Motor neuron (in vitro differentiated cells): ENCODE data around the gene CLEC16A. TPM values are rescaled to one million over a fixed set of nuclear protein-coding genes. Genes with fewer than 3 reads are reported as not detected.

Experiments used
- ATAC-seq, 8 experiments: fragments of 200-7000 bp; cut with Tn5 transposase; replicated peaks in 6 of 8; 2 replicates each; pipeline ENCODE4 v1.8.0; 2021; ENCODE audit warnings: mild to moderate bottlenecking in 8 of 8, moderate library complexity in 8 of 8
- H3K27ac ChIP-seq, 2 donors: fragments of 250-450 bp; sonication (Bioruptor Pico); 2 replicates each; pipeline ENCODE4 v1.9.0; 2021; ENCODE audit warnings: antibody characterized with exemption in 2 of 2, mild to moderate bottlenecking in 2 of 2, moderate library complexity in 1 of 2
- H3K4me1 ChIP-seq, 2 donors: fragments of 250-450 bp; sonication (Bioruptor Pico); replicated peaks in 1 of 2; 2 replicates each; pipeline ENCODE4 v1.6.1; 2021; ENCODE audit warnings: antibody characterized with exemption in 2 of 2, mild to moderate bottlenecking in 2 of 2, moderate library complexity in 1 of 2
- H3K4me3 ChIP-seq, 5 donors: fragments of 250-450 bp; sonication (Bioruptor Pico); 2 replicates each; pipeline ENCODE4 v1.9.0; 2021; ENCODE audit warnings: antibody characterized with exemption in 5 of 5, mild to moderate bottlenecking in 5 of 5, moderate library complexity in 4 of 5
- WGBS, 10 experiments: fragments of 450-650 bp; shearing (Covaris generic); methylation state at CpG; one replicate each; pipeline ENCODE4 v1.0.0; 2022; 5-methylcytosine and 5-hydroxymethylcytosine counted together
- in situ Hi-C, 9 experiments: fragments of 400-800 bp; cut with MboI; loops; one replicate each; pipeline ENCODE4 v1.15.0; 2021; ENCODE audit warnings: low sequenced_read_pairs in 9 of 9, low pct_unique_long_range_greater_than_20kb in 2 of 9; ENCODE audit not compliant: unreplicated experiment in 9 of 9
- total RNA-seq, 8 experiments: library from RNA; unstranded; fragments of 300-600 nt; gene quantifications; 2 replicates each; pipeline versions ENCODE4 v1.2.3 to v1.2.4, GENCODE V29; 2022

Gene CLEC16A
- total RNA-seq, 8 experiments from 2014 or later, result 13.4 to 75.0 (median 17.2) TPM

DNA sequence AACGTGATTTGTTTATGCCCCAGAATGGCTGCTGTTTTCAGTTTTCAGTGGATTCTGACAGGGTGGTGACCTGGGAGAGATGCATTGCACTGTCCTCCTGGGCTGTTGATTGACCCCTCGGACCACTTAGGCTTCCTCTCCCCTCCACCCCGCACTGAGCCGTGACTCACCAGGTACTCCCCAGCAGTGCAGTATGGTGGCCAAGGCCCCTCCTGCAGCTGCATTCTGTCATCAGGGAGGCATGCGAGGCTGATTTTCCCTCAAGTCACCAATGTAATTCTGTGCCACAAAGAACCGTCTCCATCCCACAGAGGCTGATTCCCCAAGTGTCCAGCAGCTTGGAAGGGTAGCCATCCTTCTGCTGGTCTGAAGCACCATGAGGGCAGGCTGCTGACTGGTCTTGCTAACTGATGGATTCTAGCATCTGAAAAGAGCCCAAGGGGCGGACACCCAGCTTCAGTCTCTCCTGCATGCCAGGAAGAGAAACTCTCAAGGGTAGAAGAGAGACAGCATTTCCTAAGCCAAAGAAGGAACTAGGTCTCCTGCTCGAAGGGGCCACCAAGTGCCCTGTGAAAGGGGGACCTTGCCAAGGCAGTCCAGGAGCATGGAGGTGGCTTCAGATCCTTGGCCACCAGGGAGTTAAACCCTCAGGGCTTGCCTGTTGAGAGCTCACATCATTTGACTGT is 163.6 kb downstream of the CLEC16A start:
- in situ Hi-C loops, result loop anchor here in 1 of 9 experiments (25.0 kb wide), 1 partner anchor 146 kb away; no protein-coding TSS in a partner anchor
- H3K4me3 ChIP-seq, result no peak overlapping the region
- H3K4me1 ChIP-seq, result peaks cover 7 to 12% of the 10 kb centered on the region in 2 donors
- peak in 5 of 8 experiments; percentile 82 to 95 (median 86) for ATAC-seq
- WGBS, 10 experiments, result 71 to 100% (median 83%) methylated on average over 1 to 5 of the region's 8 CpGs; no CpG with 5 or more reads in 5 of the 10 experiments
- H3K27ac ChIP-seq, result peak overlapping the region in 1 of 2 donors; percentile 57

GRCh38 chr16:11108466-11108805 is 164.1 kb downstream of the CLEC16A start:
- Histone ChIP-seq H3K4me3 (no peak overlapping the region), H3K4me1 (peaks cover 7 to 12% of the 10 kb centered on the region in 2 donors), H3K27ac (peak overlapping the region in 1 of 2 donors; percentile 57)
- in situ Hi-C loops, result loop anchor here in 1 of 9 experiments (25.0 kb wide), 1 partner anchor 146 kb away; no protein-coding TSS in a partner anchor
- no peak for ATAC-seq

DNA sequence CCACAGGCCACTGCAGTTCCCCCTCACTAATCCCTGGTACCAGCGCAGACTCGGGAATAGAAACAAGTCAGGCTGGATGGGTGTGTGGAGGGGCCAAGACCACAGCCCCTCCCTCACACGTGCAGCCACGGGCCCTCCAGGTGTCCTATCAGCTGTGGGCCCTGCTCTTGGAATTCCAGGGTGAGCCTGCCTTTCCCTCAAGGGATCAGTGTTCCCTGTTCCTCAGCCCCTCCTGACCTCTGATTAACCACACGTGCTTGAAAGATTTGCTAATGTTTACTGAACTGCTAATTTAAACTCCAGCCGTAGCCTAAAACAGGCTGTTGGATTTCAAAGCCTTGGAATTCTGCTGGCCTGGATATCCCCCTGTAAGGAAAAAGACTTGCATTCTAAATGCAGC is 165.2 kb downstream of the CLEC16A start:
- ATAC-seq, result peak in 1 of 8 experiments; percentile 66
- in situ Hi-C loops, result loop anchor here in 1 of 9 experiments (25.0 kb wide), 1 partner anchor 147 kb away; no protein-coding TSS in a partner anchor
- Histone ChIP-seq H3K27ac (no peak overlapping the region), H3K4me3 (no peak overlapping the region), H3K4me1 (peaks cover 12% of the 10 kb centered on the region in 2 donors)
- WGBS, 10 experiments, result 0 to 100% (median 65%) methylated on average over 1 to 4 of the region's 6 CpGs; no CpG with 5 or more reads in 2 of the 10 experiments

DNA sequence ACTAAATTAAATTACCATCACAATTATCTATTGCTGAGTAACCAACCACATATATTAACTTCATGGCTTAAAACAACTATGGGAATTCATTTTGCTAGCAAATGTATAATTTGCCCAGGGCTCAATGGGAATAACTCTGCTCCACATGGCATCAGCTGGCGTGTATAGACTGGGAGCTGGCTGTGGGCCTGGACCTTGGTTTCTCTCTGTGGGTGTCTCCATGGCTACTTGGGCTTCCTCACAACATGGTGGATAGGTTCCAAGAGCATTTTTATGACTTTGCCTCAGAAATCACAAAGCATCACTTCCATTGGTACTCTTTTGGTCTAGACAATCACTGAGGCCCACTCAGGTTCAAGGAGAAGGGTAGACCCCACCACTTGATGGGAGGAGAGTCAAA is 166.8 kb downstream of the CLEC16A start:
- no peak for ATAC-seq
- WGBS, 10 experiments, result 83 to 100% (median 100%) methylated on average over 1 of the region's 1 CpG; no CpG with 5 or more reads in 4 of the 10 experiments
- Histone ChIP-seq H3K27ac (no peak overlapping the region), H3K4me1 (peaks cover 12% of the 10 kb centered on the region in 2 donors), H3K4me3 (no peak overlapping the region)
- in situ Hi-C loops, result loop anchor here in 1 of 9 experiments (25.0 kb wide), 1 partner anchor 149 kb away; no protein-coding TSS in a partner anchor

DNA sequence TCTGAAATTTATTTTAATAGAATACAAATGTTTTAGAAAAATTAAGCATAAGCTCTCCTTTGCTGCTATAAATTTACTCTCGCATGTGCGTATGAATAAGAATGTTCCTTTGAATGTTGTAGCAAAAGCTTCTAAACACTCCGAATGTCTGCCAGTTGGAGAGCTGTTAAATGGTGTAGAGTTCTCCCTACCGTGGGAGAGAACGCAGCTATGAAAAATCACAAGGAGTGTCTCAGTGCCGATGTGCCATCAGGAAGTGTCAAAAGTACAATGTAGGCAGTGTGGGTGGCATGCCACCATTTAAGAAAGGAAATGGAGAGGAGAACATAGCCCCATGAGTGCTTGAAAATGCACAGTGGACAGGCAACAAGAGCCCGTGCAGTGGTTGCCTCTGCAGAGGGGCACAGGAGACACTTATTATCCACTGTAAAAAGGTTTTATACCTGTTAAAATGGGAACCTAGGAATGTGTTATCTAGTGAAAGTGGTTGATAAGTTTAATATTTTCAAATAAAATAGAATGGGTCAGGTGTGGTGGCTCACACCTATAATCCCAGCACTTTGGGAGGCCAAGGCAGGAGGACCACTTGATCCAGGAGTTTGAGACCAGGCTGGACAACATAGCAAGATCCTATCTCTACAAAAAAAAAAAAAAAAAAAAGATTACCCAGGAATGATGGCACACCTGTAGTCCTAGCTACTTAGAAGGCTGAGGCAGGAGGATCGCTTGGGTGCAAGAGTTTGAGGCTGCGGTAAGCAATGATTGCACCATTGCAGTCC is 167.7 kb downstream of the CLEC16A start:
- Histone ChIP-seq H3K4me1 (peaks cover 9 to 12% of the 10 kb centered on the region in 2 donors), H3K4me3 (no peak overlapping the region), H3K27ac (no peak overlapping the region)
- 80 to 97% (median 94%) methylated on average over 2 to 8 of the region's 9 CpGs for WGBS, 10 experiments
- in situ Hi-C loops, result loop anchor here in 1 of 9 experiments (25.0 kb wide), 1 partner anchor 150 kb away; no protein-coding TSS in a partner anchor
- ATAC-seq, result no peak

- no peak for ATAC-seq
- 80 to 100% (median 92%) methylated on average over 1 to 4 of the region's 4 CpGs; no CpG with 5 or more reads in 3 of the 10 experiments for WGBS, 10 experiments
- Histone ChIP-seq H3K4me1 (peaks cover 2 to 5% of the 10 kb centered on the region in 2 donors), H3K4me3 (no peak overlapping the region), H3K27ac (no peak overlapping the region)
- in situ Hi-C loops, result loop anchor here in 1 of 9 experiments (25.0 kb wide), 1 partner anchor 151 kb away; no protein-coding TSS in a partner anchor
Observed at GRCh38 chr16:11112723-11113348, 168.5 kb downstream of the CLEC16A start.

DNA sequence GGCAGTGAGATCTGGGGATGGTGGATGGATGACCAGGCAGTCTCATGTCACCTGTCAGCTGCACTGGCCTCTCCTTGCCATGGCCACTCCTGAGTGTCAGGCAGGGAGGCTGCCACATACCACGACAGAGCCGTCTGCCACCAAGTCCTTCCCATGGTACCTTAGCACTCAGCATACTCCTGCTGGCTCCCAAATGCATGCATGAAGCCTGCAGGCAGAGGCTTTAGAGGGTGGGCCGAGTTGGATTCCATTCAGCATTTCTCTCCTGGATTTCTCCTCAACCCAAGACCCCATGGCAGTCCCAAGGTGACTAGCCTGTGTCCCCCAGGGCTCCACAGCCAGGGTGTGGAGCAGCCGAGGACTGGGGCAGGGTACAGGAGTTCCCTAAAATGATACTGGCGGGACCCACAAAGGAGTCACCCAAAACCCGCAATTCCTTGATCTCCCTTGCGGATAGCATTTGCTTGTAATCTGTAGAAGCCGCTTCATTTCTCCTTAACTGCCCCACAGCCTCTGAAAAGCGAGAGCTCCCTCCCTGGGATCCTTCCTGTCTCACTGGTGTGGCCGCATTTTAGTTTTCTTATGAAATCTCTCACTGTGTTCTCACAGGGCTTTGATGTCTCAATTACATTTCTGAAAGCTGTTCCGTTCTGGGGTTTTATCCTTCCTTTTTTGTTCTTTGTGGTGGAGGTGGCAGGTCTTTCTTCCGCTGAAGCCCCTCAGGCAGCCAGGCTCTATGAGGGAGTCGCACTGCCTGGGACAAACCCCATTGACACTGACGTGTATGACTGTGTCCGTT is 170.2 kb downstream of the CLEC16A start:
- WGBS, 10 experiments, result 57 to 90% (median 83%) methylated on average over 2 to 9 of the region's 15 CpGs; no CpG with 5 or more reads in 2 of the 10 experiments
- peak in 3 of 8 experiments; percentile 5 to 30 (median 17) for ATAC-seq
- Histone ChIP-seq H3K4me3 (no peak overlapping the region), H3K4me1 (peaks cover 0 to 5% of the 10 kb centered on the region in 2 donors), H3K27ac (no peak overlapping the region)
- in situ Hi-C loops, result loop anchor here in 1 of 9 experiments (25.0 kb wide), 1 partner anchor 152 kb away; no protein-coding TSS in a partner anchor

DNA sequence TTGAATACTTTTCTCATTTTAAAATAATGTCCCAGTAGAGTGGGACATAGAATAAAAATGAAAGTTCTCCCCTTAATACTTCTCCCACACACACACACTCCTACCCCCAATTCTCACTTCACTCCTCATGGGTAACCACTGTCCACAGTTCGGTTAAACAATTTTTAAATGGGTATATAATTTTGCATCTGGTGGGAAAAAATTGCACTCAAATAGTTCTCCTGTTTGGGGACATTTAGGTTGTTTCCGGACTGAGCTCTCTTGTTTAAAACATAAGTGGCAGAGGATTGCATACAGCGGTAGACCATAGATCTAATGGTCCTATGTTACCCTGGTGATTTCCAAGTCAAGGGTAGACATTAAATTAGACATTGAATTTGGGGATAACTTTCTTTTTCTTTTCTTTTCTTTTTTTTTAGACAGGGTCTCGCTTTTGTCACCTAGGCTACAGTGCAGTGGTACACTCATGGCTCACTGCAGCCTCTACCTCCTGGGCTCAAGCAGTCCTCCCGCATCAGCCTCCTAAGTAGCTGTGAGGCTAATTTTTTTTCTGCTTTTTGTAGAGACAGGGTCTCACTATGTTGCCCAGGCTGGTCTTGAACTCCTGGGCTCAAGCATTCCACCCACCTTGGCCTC is 173.3 kb downstream of the CLEC16A start:
- Histone ChIP-seq H3K4me1 (peaks cover 9% of the 10 kb centered on the region in 2 donors), H3K27ac (no peak overlapping the region), H3K4me3 (no peak overlapping the region)
- ATAC-seq, result no peak
- in situ Hi-C loops, result loop anchor here in 1 of 9 experiments (25.0 kb wide), 1 partner anchor 155 kb away; no protein-coding TSS in a partner anchor
- 0 to 90% (median 66%) methylated on average over 1 to 5 of the region's 5 CpGs for WGBS, 10 experiments

DNA sequence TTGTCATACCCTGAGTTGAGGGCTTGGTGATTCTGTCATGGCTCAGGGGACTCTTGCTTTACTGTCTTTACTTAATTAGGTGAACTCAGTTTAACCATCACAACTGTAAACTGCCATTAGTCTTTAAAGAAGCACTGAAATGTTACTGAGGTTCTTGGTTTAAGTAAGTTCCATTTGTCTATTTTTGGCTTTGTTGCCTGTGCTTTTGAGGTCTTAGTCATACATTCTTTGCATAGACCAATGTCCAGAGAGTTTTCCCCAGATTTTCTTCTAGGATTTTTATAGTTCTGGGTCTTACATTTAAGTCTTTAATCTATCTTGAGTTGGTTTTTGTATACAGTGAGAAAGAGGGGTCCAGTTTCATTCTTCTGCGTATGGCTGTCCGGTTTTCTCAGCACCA is 174.1 kb downstream of the CLEC16A start:
- 17 to 75% (median 50%) methylated on average over 1 to 2 of the region's 2 CpGs; no CpG with 5 or more reads in 2 of the 10 experiments for WGBS, 10 experiments
- Histone ChIP-seq H3K4me1 (peaks cover 8 to 9% of the 10 kb centered on the region in 2 donors), H3K27ac (no peak overlapping the region), H3K4me3 (no peak overlapping the region)
- no peak for ATAC-seq
- in situ Hi-C loops, result loop anchor here in 1 of 9 experiments (25.0 kb wide), 1 partner anchor 156 kb away; no protein-coding TSS in a partner anchor

DNA sequence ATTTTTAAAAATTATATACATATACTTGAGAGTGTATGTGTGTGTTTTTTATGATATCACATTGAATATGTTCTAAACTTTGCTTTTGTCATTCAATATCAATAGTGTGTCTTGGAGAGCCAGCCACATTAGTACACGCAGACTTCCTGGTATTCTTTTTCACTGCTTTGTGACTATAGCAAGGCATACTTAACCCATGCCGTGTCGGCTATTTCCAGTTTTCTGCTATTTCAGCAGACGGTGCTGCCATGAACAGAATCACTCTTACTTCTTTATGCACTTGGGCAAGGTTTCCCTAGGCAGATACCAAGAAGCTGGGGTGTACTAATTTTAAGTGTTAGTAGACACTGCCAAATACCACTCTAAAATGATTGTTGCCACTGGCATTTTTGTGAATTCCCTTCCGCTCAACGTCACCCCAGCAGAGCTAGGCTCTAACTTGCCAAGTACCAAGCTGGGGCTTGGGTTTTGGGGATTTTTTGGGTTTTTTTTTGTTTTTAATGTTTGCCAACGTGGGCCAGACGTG is 176.8 kb downstream of the CLEC16A start:
- Histone ChIP-seq H3K4me3 (no peak overlapping the region), H3K27ac (no peak overlapping the region), H3K4me1 (peaks cover 3 to 9% of the 10 kb centered on the region in 2 donors)
- no peak for ATAC-seq
- WGBS, 10 experiments, result 40 to 100% (median 92%) methylated on average over 1 to 7 of the region's 8 CpGs; no CpG with 5 or more reads in 1 of the 10 experiments
- in situ Hi-C loops, result loop anchor here in 1 of 9 experiments (25.0 kb wide), 1 partner anchor 159 kb away; no protein-coding TSS in a partner anchor

DNA sequence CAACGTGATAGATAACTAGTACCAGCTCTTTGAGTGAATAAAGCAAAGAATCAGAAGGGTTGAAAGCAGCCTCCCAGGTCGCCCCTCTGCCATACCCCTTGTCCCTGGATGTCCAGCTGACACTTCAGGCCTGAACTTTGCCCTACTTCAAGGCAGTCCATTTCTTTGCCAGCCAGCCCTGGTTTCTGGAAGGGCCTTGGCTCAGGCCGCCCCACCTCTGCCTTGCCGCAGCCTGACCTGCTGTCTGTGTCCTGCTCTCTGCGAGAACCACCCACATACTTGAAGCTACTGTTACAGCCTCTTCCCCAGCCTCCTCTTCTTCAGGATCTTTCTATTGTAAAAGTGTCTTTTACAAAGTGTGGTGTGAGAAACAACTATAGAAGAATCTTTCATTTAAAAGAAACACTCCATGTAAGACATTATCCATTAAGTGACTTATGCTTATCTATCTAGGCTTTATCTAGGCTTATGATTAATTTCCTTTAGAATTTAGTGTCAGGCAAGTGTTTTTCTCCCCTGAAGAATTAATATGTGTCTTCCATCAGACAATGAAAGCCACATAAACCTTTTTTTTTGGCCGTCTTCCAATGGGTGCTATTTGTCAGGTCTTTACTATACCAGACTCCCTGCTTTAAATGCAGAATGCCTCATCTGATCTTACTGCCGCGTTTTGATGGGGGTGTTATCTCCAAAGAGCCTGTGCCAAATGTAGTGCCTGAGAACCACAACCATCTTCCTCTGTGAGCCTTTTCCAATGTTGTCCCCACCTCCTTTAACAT is 177.7 kb downstream of the CLEC16A start:
- Histone ChIP-seq H3K4me1 (peaks cover 3 to 9% of the 10 kb centered on the region in 2 donors), H3K4me3 (no peak overlapping the region), H3K27ac (no peak overlapping the region)
- in situ Hi-C loops, result loop anchor here in 1 of 9 experiments (25.0 kb wide), 1 partner anchor 160 kb away; no protein-coding TSS in a partner anchor
- peak in 3 of 8 experiments; percentile 16 to 59 (median 36) for ATAC-seq
- 56 to 100% (median 69%) methylated on average over 2 to 8 of the region's 8 CpGs for WGBS, 10 experiments
